ENCODE data around the gene COL20A1. TPM values are rescaled to one million over a fixed set of nuclear protein-coding genes. Genes with fewer than 3 reads are reported as not detected.

The COL20A1 gene
- polyA plus RNA-seq, 4 donors, result 0.67 to 0.97 (median 0.78) TPM

DNA sequence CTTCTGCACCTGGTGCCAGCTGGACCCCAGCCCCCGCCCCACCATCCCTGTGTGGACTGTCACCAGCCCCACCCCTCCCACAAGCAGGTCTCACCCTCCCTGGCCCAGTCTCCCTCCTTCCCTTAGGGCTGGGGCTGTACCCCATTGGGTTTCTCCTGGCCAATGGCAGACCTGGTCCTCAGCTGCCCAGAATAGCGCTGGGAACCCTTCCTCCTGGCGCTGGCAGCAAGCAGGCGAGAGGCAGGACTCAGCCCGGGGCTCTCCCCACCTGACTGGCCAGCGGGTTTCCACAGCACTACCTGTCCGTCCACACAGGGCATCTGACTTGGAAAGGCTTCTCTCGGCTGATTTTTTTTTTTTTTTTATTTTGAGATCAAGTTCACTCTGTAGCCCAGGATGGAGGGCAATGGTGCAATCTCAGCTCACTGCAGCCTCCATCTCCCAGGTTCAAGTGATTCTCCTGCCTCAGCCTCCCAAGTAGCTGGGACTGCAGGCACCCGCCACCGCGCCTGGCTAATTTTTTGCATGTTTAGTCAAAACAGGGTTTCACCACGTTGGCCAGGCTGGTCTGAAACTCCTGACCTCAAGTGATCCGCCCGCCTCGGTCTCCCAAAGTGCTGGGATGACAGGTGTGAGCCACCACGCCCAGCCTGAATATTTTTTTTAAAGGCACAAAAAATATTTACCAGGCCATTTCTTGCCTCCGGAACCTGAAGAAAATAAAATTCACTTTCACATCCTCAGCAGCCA is 89.7 kb downstream of the COL20A1 start:
- DNase-seq (ENCODE audit: low read depth in 4 of 4, low spot score in 3 of 4), result no peak

DNA sequence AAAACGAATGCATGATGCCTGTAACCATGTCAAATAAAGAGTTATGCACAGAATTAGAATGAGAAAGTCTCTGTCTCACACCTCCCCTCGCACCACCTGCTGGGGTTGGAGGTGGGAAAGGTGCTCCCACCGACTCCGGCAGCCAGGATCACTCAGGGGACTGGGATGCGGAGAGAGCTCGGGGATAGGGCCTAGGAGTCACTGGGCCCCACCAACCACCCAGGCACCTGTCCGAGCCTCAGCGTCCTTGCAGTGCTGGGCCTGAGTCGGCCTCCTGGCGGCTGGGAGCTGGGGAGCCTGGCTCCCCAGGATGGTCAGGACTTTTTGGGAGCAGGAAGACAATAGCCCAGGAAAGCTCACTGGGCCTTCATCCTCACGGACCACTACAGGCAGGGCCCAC is 90.6 kb downstream of the COL20A1 start:
- DNase-seq (ENCODE audit: low read depth in 4 of 4, low spot score in 3 of 4), result no peak

DNA sequence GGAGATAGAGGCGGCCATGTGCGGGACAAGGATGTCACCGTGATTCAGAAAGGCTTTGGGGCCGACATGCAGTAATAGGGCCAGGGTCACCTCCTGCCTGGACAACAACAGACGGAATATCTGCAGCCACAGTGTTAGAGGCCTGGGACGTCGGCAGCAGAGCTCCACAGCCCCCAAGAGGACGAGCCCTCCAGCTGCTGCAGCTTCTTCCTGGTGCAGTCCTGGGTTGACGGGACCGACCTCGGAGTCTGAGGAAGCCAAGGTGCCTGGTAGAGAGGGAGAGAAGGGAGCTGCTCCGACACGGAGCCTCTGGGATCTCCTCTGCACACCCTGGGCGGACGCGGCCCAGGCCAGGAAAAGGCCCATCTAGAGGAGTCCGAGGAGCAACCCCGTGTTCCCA is 91.3 kb downstream of the COL20A1 start:
- DNase-seq (ENCODE audit: low read depth in 4 of 4, low spot score in 3 of 4), result no peak

Other genes starting within 250 kb of the COL20A1 start
- gene YTHDF1, start 77.1 kb upstream of the COL20A1 start, polyA plus RNA-seq (ENCODE audit: insufficient read length in 4 of 4), result 10 to 100 TPM; 43.5 to 50.1 (median 48.4) TPM
- gene BIRC7, start 57.3 kb upstream of the COL20A1 start, polyA plus RNA-seq (ENCODE audit: insufficient read length in 4 of 4), result 1 to 10 TPM in 3 of 4 donors, under 1 TPM in 1; 0.44 to 2.7 (median 2.1) TPM
- 10 to 100 TPM; 26.0 to 41.5 (median 29.8) TPM for gene NKAIN4, start 38.7 kb upstream of the COL20A1 start, polyA plus RNA-seq (ENCODE audit: insufficient read length in 4 of 4)
- 10 to 100 TPM; 62.3 to 77.0 (median 67.9) TPM for gene ARFGAP1, start 20.4 kb upstream of the COL20A1 start, polyA plus RNA-seq (ENCODE audit: insufficient read length in 4 of 4)
- gene CHRNA4, start 68.2 kb downstream of the COL20A1 start, polyA plus RNA-seq (ENCODE audit: insufficient read length in 4 of 4), result 10 to 100 TPM in 3 of 4 donors, 1 to 10 TPM in 1; 6.1 to 14.7 (median 12.7) TPM
- gene KCNQ2, start 179.5 kb downstream of the COL20A1 start, polyA plus RNA-seq (ENCODE audit: insufficient read length in 4 of 4), result 1 to 10 TPM; 4.9 to 9.0 (median 5.1) TPM
- gene EEF1A2, start 205.9 kb downstream of the COL20A1 start, polyA plus RNA-seq (ENCODE audit: insufficient read length in 4 of 4), result 1 to 10 TPM in 3 of 4 donors, under 1 TPM in 1; 0.56 to 3.8 (median 1.4) TPM
- gene PPDPF, start 227.6 kb downstream of the COL20A1 start, polyA plus RNA-seq (ENCODE audit: insufficient read length in 4 of 4), result 100 to 1,000 TPM; 159 to 425 (median 233) TPM
- gene PTK6, start 244.2 kb downstream of the COL20A1 start, polyA plus RNA-seq (ENCODE audit: insufficient read length in 4 of 4), result 1 to 10 TPM in 2 of 4 donors, under 1 TPM in 2; 0.44 to 1.1 (median 0.81) TPM